ENCODE data around the gene MRPL51.

- TF ChIP-seq CTCF (conservative IDR thresholded peaks at IDR 0.05; ENCODE audit: low read depth in 2 of 2) (no peak), POLR2AphosphoS5 (IDR thresholded peaks at IDR 0.05; ENCODE audit: low read depth) (no peak), STAT1 (IDR thresholded peaks at IDR 0.05; ENCODE audit: unreplicated experiment) (no peak), EZH2 (IDR thresholded peaks at IDR 0.05; ENCODE audit: low read depth, unreplicated experiment) (no peak), EZH2phosphoT487 (IDR thresholded peaks at IDR 0.05; ENCODE audit: unreplicated experiment) (no peak), JUNB (IDR thresholded peaks at IDR 0.05; ENCODE audit: unreplicated experiment) (no peak), CREB1 (CRISPR knock-in tag; IDR thresholded peaks at IDR 0.05; ENCODE audit: low read depth) (no peak), ZNF114 (CRISPR knock-in tag; IDR thresholded peaks at IDR 0.05) (no peak), ZNF331 (CRISPR knock-in tag; IDR thresholded peaks at IDR 0.05; ENCODE audit: low read depth) (no peak)
- TF ChIP-seq, protein P1, sequence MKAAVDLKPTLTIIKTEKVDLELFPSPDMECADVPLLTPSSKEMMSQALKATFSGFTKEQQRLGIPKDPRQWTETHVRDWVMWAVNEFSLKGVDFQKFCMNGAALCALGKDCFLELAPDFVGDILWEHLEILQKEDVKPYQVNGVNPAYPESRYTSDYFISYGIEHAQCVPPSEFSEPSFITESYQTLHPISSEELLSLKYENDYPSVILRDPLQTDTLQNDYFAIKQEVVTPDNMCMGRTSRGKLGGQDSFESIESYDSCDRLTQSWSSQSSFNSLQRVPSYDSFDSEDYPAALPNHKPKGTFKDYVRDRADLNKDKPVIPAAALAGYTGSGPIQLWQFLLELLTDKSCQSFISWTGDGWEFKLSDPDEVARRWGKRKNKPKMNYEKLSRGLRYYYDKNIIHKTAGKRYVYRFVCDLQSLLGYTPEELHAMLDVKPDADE (IDR thresholded peaks at IDR 0.05) = no peak
- TF ChIP-seq, protein P2, sequence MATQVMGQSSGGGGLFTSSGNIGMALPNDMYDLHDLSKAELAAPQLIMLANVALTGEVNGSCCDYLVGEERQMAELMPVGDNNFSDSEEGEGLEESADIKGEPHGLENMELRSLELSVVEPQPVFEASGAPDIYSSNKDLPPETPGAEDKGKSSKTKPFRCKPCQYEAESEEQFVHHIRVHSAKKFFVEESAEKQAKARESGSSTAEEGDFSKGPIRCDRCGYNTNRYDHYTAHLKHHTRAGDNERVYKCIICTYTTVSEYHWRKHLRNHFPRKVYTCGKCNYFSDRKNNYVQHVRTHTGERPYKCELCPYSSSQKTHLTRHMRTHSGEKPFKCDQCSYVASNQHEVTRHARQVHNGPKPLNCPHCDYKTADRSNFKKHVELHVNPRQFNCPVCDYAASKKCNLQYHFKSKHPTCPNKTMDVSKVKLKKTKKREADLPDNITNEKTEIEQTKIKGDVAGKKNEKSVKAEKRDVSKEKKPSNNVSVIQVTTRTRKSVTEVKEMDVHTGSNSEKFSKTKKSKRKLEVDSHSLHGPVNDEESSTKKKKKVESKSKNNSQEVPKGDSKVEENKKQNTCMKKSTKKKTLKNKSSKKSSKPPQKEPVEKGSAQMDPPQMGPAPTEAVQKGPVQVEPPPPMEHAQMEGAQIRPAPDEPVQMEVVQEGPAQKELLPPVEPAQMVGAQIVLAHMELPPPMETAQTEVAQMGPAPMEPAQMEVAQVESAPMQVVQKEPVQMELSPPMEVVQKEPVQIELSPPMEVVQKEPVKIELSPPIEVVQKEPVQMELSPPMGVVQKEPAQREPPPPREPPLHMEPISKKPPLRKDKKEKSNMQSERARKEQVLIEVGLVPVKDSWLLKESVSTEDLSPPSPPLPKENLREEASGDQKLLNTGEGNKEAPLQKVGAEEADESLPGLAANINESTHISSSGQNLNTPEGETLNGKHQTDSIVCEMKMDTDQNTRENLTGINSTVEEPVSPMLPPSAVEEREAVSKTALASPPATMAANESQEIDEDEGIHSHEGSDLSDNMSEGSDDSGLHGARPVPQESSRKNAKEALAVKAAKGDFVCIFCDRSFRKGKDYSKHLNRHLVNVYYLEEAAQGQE (IDR thresholded peaks at IDR 0.05; ENCODE audit: unreplicated experiment) = no peak
Observed at GRCh38 chr12:6489449-6489848, 3.6 kb downstream of the MRPL51 start.
